Caco-2 (cell line): ENCODE measurements around the gene ANTXRL. TPM values are rescaled to one million over a fixed set of nuclear protein-coding genes. Genes with fewer than 3 reads are reported as not detected.

ENCODE experiments used
- BruUV-seq: library from RNA; stranded (reverse); fragments of 400-500 nt; replicated peaks from 2 replicates; lab custom pipeline; 2021; lab: Mats Ljungman, UMichigan
- CTCF ChIA-PET: fragments of 300-600 bp; sonication (Branson Sonifier 250); formaldehyde crosslinking; loops from one replicate; lab custom pipeline; 2022; ENCODE audit warnings: antibody characterized with exemption; lab: Charles Lee
- POLR2A ChIA-PET: fragments of 300-600 bp; sonication (Branson Sonifier 250); formaldehyde crosslinking; loops from one replicate; lab custom pipeline; 2022; ENCODE audit warnings: antibody characterized with exemption; lab: Charles Lee
- DNase-seq, 2 experiments: peaks; one replicate each; pipeline versions ENCODE4 v3.0.0 to v3.0.0-alpha.2; 2020 to 2022
- H3K27me3 ChIP-seq: replicated peaks from 2 replicates; pipeline ENCODE4 v1.6.0; 2011; ENCODE audit warnings: low read length; ENCODE audit not compliant: control insufficient read depth, insufficient read depth
- H3K36me3 ChIP-seq: 2 replicates; pipeline ENCODE4 v1.5.1; 2011; ENCODE audit warnings: low read length; ENCODE audit not compliant: control insufficient read depth, insufficient read depth
- H3K4me1 ChIP-seq: fragments of 250-450 bp; sonication (Bioruptor Pico); 2 replicates; pipeline ENCODE4 v1.5.1; 2020; ENCODE audit warnings: mild to moderate bottlenecking
- H3K4me3 ChIP-seq: 2 replicates; pipeline ENCODE4 v1.5.1; 2011; ENCODE audit warnings: low read depth, mild to moderate bottlenecking, control low read depth, low read length
- H3K9me3 ChIP-seq: fragments of 250-450 bp; sonication (Bioruptor Pico); 2 replicates; pipeline ENCODE4 v1.5.1; 2020; ENCODE audit warnings: mild to moderate bottlenecking, moderate library complexity
- H3K27ac Mint-ChIP-seq: one replicate; pipeline ENCODE4 v1.8.0; 2022; ENCODE audit warnings: mixed read lengths; ENCODE audit not compliant: unreplicated experiment
- H3K27me3 Mint-ChIP-seq: one replicate; pipeline ENCODE4 v1.8.0; 2022; ENCODE audit warnings: mixed read lengths; ENCODE audit not compliant: insufficient read depth, unreplicated experiment
- H3K36me3 Mint-ChIP-seq: one replicate; pipeline ENCODE4 v1.8.0; 2022; ENCODE audit warnings: mild to moderate bottlenecking, mixed read lengths; ENCODE audit not compliant: insufficient read depth, unreplicated experiment
- H3K4me1 Mint-ChIP-seq: one replicate; pipeline ENCODE4 v1.8.0; 2022; ENCODE audit warnings: low read depth, mixed read lengths; ENCODE audit not compliant: unreplicated experiment
- H3K4me3 Mint-ChIP-seq: one replicate; pipeline ENCODE4 v1.8.0; 2022; ENCODE audit warnings: mild to moderate bottlenecking, moderate library complexity, mixed read lengths; ENCODE audit not compliant: unreplicated experiment
- H3K9me3 Mint-ChIP-seq: one replicate; pipeline ENCODE4 v1.8.0; 2022; ENCODE audit warnings: mixed read lengths; ENCODE audit not compliant: unreplicated experiment
- intact Hi-C: fragments of 100-400 bp; cut with micrococcal nuclease; formaldehyde crosslinking; loops from one replicate; pipeline ENCODE4 v1.10.0; 2022; ENCODE audit not compliant: unreplicated experiment
- total RNA-seq: library from RNA; stranded (reverse); gene quantifications from 2 replicates; pipeline ENCODE4 v1.2.3, GENCODE V29; 2022
- TF ChIP-seq, protein P1 (sequence below), 2 experiments: fragments of 200-600 bp in 1 of 2; IDR thresholded peaks; 1 replicate in 1 of 2; 2 replicates in 1 of 2; pipeline versions ENCODE4 v1.5.1 to v1.8.0; 2011 to 2022; ENCODE audit warnings: antibody characterized with exemption in 1 of 2, control low read depth in 1 of 2, inconsistent platforms in 1 of 2, low read depth in 1 of 2, low read length in 1 of 2, mild to moderate bottlenecking in 1 of 2, moderate library complexity in 1 of 2; ENCODE audit not compliant: insufficient read depth in 1 of 2, severe bottlenecking in 1 of 2, unreplicated experiment in 1 of 2

The ANTXRL gene
- total RNA-seq, 1 experiment from 2014 or later: not detected

DNA sequence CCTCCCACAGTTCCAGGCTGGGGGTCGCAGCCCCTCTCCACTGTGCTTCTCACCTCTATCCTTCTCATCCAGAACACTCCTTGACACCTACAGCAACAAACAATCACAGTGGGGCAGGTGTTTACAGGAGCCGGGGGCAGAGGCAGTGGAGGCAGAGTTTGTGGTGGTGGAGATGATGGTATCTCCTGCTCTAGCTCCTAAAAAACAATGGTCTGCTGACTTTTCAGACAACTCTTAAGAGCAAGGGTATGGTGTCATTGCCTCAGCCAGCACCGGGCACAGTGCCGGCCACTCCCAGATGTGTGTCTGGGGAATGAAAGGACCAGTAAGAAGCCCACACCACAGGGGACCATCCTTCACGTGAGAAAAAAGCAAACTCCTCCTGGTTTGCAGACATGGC lies 36.3 kb upstream of the ANTXRL start:
- no TSS peak for BruUV-seq
- POLR2A ChIA-PET: no interaction called here

DNA sequence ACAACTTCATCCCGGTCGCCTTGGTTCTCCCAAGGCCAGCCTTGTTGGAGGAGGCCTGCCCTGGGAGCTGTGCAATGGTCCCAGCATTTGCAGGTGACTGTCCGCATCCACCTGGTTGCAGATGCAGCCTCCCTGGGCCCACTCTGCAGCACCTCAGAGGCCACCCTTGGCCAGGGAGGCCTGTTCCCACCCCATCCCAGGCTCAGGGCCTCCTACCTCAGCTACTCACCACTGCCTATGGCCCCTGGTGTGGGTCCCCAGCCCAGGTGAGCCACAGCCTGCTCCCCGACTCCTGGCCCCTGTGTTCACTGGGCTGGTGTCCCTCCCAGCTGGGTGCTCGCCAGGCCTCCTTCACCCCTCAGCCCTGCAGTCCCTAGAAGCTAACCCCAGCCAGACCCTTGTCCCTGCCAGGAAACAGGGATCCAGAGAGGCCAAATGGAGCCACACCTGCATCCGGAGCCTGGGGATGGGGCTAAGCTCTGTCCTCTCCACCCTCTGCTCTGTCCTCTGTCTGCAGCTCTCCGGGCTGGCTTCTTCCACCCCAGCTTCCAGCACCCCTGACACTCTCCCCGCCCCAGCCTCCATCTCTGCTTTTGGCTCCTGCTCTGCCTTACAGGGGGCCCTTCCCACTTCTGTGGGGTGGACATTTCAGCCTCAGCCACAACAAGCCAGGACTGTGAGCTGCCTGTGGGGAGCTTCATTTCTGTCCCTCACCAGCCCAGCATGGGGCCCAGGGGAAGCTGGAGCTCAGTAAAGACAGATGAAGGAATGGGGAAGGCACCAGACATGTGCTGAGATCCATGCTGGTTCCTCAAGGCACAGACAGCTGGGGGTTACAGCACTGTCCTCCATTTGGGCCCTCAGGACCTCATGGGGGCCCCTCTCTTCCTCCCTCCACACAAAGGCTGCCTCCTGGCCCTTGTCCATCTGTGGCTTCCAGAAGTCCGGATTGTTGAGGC lies 35.6 kb upstream of the ANTXRL start:
- BruUV-seq: no TSS peak
- ChIA-PET POLR2A (no interaction called here), CTCF (interaction anchor here (0.6 kb wide), 1 partner anchor 58 kb away, joined by 3 read pairs; no protein-coding TSS in a partner anchor)
- no peaks in the 10 kb centered on the region for H3K36me3 Mint-ChIP-seq
- intact Hi-C loops: no loop called here
- H3K4me3 ChIP-seq: no peak overlapping the region
- H3K4me1 Mint-ChIP-seq: peaks cover 7% of the 10 kb centered on the region
- no peaks in the 10 kb centered on the region for H3K36me3 ChIP-seq
- H3K27ac Mint-ChIP-seq: no peak overlapping the region
- no peak overlapping the region for H3K4me3 Mint-ChIP-seq
- DNase-seq: no peak
- no peaks in the 10 kb centered on the region for H3K9me3 Mint-ChIP-seq
- H3K27me3 ChIP-seq: no peaks in the 10 kb centered on the region
- TF ChIP-seq, protein P1, sequence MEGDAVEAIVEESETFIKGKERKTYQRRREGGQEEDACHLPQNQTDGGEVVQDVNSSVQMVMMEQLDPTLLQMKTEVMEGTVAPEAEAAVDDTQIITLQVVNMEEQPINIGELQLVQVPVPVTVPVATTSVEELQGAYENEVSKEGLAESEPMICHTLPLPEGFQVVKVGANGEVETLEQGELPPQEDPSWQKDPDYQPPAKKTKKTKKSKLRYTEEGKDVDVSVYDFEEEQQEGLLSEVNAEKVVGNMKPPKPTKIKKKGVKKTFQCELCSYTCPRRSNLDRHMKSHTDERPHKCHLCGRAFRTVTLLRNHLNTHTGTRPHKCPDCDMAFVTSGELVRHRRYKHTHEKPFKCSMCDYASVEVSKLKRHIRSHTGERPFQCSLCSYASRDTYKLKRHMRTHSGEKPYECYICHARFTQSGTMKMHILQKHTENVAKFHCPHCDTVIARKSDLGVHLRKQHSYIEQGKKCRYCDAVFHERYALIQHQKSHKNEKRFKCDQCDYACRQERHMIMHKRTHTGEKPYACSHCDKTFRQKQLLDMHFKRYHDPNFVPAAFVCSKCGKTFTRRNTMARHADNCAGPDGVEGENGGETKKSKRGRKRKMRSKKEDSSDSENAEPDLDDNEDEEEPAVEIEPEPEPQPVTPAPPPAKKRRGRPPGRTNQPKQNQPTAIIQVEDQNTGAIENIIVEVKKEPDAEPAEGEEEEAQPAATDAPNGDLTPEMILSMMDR (IDR thresholded peaks at IDR 0.05; ENCODE audit: insufficient read depth in 1 of 2, low read depth in 1 of 2, low read length in 1 of 2, severe bottlenecking in 1 of 2, unreplicated experiment in 1 of 2): no peak
- H3K27me3 Mint-ChIP-seq: no peaks in the 10 kb centered on the region
- H3K4me1 ChIP-seq: peaks cover 4% of the 10 kb centered on the region; the same call in 1 of the 2 replicates
- H3K9me3 ChIP-seq: no peaks in the 10 kb centered on the region

More for the DNA sequence above, 36.3 kb upstream of the ANTXRL start:
- no peaks in the 10 kb centered on the region for H3K4me1 ChIP-seq
- no peak overlapping the region for H3K27ac Mint-ChIP-seq
- H3K36me3 Mint-ChIP-seq: no peaks in the 10 kb centered on the region
- no peaks in the 10 kb centered on the region for H3K27me3 ChIP-seq
- H3K27me3 Mint-ChIP-seq: no peaks in the 10 kb centered on the region
- intact Hi-C loops: no loop called here
- no peaks in the 10 kb centered on the region for H3K36me3 ChIP-seq
- TF ChIP-seq, protein P1 (IDR thresholded peaks at IDR 0.05; ENCODE audit: insufficient read depth in 1 of 2, low read depth in 1 of 2, low read length in 1 of 2, severe bottlenecking in 1 of 2, unreplicated experiment in 1 of 2): no peak
- CTCF ChIA-PET: no interaction called here
- no peak overlapping the region for H3K4me3 ChIP-seq
- H3K9me3 Mint-ChIP-seq: no peaks in the 10 kb centered on the region
- no peak overlapping the region for H3K4me3 Mint-ChIP-seq
- H3K9me3 ChIP-seq: no peaks in the 10 kb centered on the region
- no peak for DNase-seq
- peaks cover 7% of the 10 kb centered on the region for H3K4me1 Mint-ChIP-seq

DNA sequence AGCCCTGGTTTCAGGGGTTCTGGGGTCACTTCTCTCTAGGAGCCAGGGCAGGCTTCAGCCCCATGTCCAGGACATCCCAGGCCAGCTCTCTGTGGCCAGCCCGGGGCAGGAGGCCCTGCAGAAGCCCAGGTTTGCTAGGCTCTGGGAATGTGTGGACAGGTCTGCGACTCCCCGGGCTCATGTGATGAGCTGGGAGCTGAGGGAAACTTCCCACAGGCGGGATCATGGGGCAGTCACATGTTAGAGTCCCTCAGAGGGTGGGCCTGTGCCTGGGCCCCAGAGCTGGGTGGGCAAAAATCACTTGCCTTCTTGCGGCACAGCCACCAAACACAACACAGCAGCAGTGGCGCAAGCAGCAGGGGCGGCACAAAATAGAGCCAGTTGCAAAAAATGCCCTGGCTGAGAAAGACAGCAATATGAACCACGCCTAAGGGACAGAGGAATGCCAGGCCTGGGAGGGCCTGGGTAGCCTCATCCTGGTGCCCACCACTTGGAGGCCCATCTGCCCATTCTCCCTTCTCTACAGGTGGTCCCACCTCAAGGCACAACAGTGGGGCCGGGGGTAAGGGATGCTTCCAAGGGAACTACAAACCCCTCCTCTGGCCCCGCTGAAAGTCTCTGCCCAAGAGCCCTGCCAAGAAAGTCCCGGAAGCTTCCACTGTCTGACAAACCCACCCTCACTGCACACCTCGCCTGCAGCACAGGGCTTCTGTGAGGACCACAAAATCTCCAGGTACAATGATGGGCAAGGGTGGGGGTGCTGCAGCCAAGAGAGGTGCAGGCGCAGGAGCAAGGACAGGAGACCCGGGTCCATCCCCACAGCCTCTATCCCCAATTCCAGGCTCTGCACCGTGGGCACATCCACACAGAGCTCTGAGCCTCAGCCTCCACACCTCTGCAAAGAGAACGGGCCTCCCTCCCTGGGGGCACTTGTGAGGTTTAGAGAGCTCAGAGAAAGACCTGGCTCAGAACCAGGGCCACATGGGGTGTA lies 34.6 kb upstream of the ANTXRL start:
- DNase-seq: no peak
- ChIA-PET CTCF (interaction anchor here (0.6 kb wide), 1 partner anchor 57 kb away, joined by 3 read pairs; no protein-coding TSS in a partner anchor), POLR2A (no interaction called here)
- BruUV-seq: no TSS peak
- Mint-ChIP-seq H3K4me1 (peaks cover 7% of the 10 kb centered on the region), H3K27me3 (no peaks in the 10 kb centered on the region), H3K27ac (no peak overlapping the region), H3K4me3 (no peak overlapping the region), H3K9me3 (no peaks in the 10 kb centered on the region), H3K36me3 (no peaks in the 10 kb centered on the region)
- intact Hi-C loops: no loop called here
- H3K4me1 ChIP-seq: peaks cover 4% of the 10 kb centered on the region; the same call in 1 of the 2 replicates
- no peaks in the 10 kb centered on the region for H3K36me3 ChIP-seq
- TF ChIP-seq, protein P1 (IDR thresholded peaks at IDR 0.05; ENCODE audit: insufficient read depth in 1 of 2, low read depth in 1 of 2, low read length in 1 of 2, severe bottlenecking in 1 of 2, unreplicated experiment in 1 of 2): no peak
- H3K9me3 ChIP-seq: no peaks in the 10 kb centered on the region
- H3K4me3 ChIP-seq: no peak overlapping the region
- no peaks in the 10 kb centered on the region for H3K27me3 ChIP-seq
